ENCODE results near the gene SAT2.

- no peak for TF ChIP-seq EZH2 (IDR thresholded peaks at IDR 0.05)
- no peak for TF ChIP-seq POLR2AphosphoS5 (IDR thresholded peaks at IDR 0.05; ENCODE audit: borderline replicate concordance, low read depth, low read length)
- no peak for TF ChIP-seq FOXP2 (optimal IDR thresholded peaks at IDR 0.05; ENCODE audit: control extremely low read depth, extremely low read length, insufficient read depth)
Observed at GRCh38 chr17:7589204-7589868, 38.3 kb downstream of the SAT2 start.
